T47D (cell line): ENCODE results near the gene TLL2.
A peak's percentile ranks its signal among the peaks of the same experiment; 100 is the strongest.

Source experiments
- DNase-seq, 2 experiments: peaks; one replicate each; pipeline versions ENCODE4 v3.0.0 to v3.0.0-alpha.2; 2011 to 2012; ENCODE audit warnings: low read depth in 1 of 2, low spot score in 1 of 2
- JUND ChIP-seq: IDR thresholded peaks from 2 replicates; pipeline ENCODE4 v1.6.1; 2012; ENCODE audit warnings: low read depth
- in situ Hi-C: cut with HindIII; loops from 2 replicates; pipeline ENCODE4 v1.10.0; 2016; ENCODE audit warnings: low sequenced_read_pairs, low pct_unique_long_range_greater_than_20kb

The TLL2 gene

GRCh38 chr10:96419351-96419750 lies 94.4 kb downstream of the TLL2 start:
- in situ Hi-C loops, result no loop called here
- DNase-seq, result no peak
- TF ChIP-seq JUND, result no peak

GRCh38 chr10:96418582-96418981 lies 95.1 kb downstream of the TLL2 start:
- TF ChIP-seq JUND, result no peak
- no peak for DNase-seq
- in situ Hi-C loops, result no loop called here

GRCh38 chr10:96417441-96417840 lies 96.3 kb downstream of the TLL2 start:
- peak; percentile 32 to 71 for DNase-seq
- in situ Hi-C loops, result no loop called here

GRCh38 chr10:96416643-96417042 lies 97.1 kb downstream of the TLL2 start:
- in situ Hi-C loops, result no loop called here
- no peak for DNase-seq
- no peak for TF ChIP-seq JUND

More at GRCh38 chr10:96417441-96417840, 96.3 kb downstream of the TLL2 start:
- no peak for TF ChIP-seq JUND

GRCh38 chr10:96415891-96416554 lies 97.7 kb downstream of the TLL2 start:
- in situ Hi-C loops, result no loop called here
- TF ChIP-seq JUND, result no peak
- no peak for DNase-seq

- in situ Hi-C loops, result no loop called here
These were observed 98.4 kb downstream of the TLL2 start for GRCh38 chr10:96415150-96415890.

GRCh38 chr10:96414303-96414702 lies 99.4 kb downstream of the TLL2 start:
- no peak for TF ChIP-seq JUND
- DNase-seq, result no peak
- in situ Hi-C loops, result no loop called here

More at GRCh38 chr10:96415150-96415890, 98.4 kb downstream of the TLL2 start:
- TF ChIP-seq JUND, result no peak
- DNase-seq, result no peak

GRCh38 chr10:96413151-96413787 lies 100.5 kb downstream of the TLL2 start:
- in situ Hi-C loops, result no loop called here
- DNase-seq, result no peak
- TF ChIP-seq JUND, result no peak

GRCh38 chr10:96411716-96412320 lies 101.9 kb downstream of the TLL2 start:
- no peak for TF ChIP-seq JUND
- in situ Hi-C loops, result no loop called here

GRCh38 chr10:96410296-96410695 lies 103.4 kb downstream of the TLL2 start:
- no peak for TF ChIP-seq JUND
- no peak for DNase-seq
- in situ Hi-C loops, result no loop called here

More at GRCh38 chr10:96411716-96412320, 101.9 kb downstream of the TLL2 start:
- DNase-seq, result no peak

GRCh38 chr10:96408201-96408600 lies 105.5 kb downstream of the TLL2 start:
- DNase-seq, result no peak
- in situ Hi-C loops, result no loop called here

GRCh38 chr10:96407560-96408069 lies 106.1 kb downstream of the TLL2 start:
- no peak for TF ChIP-seq JUND
- in situ Hi-C loops, result no loop called here
- DNase-seq, result no peak

More at GRCh38 chr10:96408201-96408600, 105.5 kb downstream of the TLL2 start:
- no peak for TF ChIP-seq JUND
